ENCODE measurements around the gene GPM6B.

Gene GPM6B

DNA sequence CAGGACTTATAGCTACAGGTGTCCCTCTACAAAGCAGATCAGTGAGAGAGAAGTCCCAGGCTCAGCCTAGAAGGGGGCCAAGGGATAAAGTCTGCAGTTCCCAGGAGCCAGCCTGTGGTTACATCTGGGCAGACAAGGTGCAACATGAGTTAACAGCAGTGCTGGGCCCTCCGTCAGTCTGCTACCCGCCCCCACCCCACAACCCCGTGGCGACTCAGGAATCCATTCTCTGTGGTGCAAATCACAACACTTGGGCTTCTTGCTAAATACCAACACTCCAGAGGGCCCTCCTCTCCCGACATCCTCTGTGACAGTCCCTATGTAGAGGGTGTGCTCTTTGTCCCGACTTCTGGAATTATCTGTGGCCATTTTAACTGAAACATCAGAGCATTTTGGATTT lies 13.8 kb downstream of the GPM6B start:
- no peak overlapping the region for H3K27ac ChIP-seq
- TF ChIP-seq ZFX (IDR thresholded peaks at IDR 0.05) = no peak
- TF ChIP-seq, protein P1, sequence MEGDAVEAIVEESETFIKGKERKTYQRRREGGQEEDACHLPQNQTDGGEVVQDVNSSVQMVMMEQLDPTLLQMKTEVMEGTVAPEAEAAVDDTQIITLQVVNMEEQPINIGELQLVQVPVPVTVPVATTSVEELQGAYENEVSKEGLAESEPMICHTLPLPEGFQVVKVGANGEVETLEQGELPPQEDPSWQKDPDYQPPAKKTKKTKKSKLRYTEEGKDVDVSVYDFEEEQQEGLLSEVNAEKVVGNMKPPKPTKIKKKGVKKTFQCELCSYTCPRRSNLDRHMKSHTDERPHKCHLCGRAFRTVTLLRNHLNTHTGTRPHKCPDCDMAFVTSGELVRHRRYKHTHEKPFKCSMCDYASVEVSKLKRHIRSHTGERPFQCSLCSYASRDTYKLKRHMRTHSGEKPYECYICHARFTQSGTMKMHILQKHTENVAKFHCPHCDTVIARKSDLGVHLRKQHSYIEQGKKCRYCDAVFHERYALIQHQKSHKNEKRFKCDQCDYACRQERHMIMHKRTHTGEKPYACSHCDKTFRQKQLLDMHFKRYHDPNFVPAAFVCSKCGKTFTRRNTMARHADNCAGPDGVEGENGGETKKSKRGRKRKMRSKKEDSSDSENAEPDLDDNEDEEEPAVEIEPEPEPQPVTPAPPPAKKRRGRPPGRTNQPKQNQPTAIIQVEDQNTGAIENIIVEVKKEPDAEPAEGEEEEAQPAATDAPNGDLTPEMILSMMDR (conservative IDR thresholded peaks at IDR 0.05) = no peak

DNA sequence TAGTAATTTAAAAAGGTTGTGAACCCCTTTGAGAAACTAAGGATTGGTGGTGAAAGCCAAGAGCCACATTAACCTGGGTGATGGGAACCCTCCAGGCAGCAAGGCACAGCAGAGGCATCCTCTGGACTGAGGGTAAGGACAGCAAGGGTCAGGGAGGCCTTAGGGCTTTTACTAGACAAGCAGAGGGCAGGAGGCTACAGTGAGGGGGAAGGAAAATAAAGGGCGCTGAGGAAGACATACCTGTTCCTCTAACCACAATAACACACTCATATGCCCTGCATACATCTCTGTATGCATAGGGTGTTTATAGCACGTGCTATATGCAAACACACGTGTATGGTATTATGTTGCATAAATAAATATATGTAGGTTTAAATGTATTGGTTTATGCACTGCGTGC lies 18.7 kb downstream of the GPM6B start:
- TF ChIP-seq ZFX (IDR thresholded peaks at IDR 0.05) = no peak
- TF ChIP-seq, protein P1 (conservative IDR thresholded peaks at IDR 0.05) = no peak
- H3K27ac ChIP-seq = no peak overlapping the region

DNA sequence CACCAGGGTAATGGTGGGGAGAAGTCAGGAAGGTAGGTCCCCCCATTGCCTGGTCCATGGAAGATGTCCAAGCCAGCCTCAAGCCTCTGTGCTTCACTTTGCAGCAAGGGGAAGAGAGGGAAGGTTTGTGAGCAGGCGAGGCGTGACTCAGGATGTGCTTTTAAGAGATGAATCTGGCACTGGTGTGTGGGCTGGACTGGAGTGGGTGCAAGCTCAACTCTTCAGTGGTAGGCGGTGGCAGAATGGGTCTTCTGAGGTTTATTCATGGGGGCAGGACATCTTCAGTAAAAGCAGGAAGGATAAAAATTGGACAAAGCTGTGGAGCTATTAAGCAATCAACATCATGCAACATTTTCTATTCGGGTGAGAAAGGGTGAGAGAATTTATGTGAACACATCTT lies 19.4 kb downstream of the GPM6B start:
- no peak for TF ChIP-seq ZFX (IDR thresholded peaks at IDR 0.05)
- TF ChIP-seq, protein P1 (conservative IDR thresholded peaks at IDR 0.05) = no peak
- no peak overlapping the region for H3K27ac ChIP-seq

DNA sequence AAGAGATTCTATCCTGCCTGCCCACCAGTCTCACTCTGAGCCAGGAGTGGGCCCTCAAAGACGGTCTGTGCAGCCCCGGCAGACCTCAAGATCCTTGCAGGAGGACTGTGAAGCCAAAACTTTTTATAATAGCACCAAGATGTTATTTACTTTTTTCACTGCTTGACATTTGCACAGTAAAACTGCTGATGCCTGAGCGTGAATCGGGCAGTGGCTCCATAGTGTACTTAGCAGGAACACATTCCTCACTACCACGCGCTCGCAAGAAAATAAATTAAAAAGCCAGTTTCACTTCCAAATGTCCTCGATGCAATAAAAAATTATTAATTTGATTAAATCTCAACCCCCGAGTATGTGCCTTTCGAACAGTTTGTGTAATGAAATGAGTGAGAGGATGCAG lies 22.5 kb downstream of the GPM6B start:
- no peak overlapping the region for H3K27ac ChIP-seq
- no peak for TF ChIP-seq ZFX (IDR thresholded peaks at IDR 0.05)
- TF ChIP-seq, protein P1 (conservative IDR thresholded peaks at IDR 0.05) = no peak

DNA sequence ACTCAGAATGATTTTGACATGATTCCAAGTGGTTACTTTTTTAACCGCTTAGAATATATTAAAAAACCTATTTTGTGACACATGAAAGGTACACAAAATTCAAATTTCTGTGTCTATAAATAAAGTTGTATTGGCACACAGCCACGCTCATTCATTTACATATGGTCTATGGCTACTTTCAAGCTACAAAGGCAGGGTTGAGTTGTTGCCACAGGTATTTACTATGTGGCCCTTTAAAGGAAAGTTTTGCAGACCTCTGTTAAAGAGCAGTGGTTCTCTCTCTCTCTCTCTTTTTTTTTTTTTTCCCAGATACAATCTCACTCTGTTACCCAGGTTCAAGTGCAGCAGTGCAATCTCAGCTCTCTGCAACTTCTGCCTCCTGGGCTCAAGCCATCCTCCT lies 23.0 kb downstream of the GPM6B start:
- TF ChIP-seq, protein P1 (conservative IDR thresholded peaks at IDR 0.05) = no peak
- no peak for TF ChIP-seq ZFX (IDR thresholded peaks at IDR 0.05)
- H3K27ac ChIP-seq = no peak overlapping the region

DNA sequence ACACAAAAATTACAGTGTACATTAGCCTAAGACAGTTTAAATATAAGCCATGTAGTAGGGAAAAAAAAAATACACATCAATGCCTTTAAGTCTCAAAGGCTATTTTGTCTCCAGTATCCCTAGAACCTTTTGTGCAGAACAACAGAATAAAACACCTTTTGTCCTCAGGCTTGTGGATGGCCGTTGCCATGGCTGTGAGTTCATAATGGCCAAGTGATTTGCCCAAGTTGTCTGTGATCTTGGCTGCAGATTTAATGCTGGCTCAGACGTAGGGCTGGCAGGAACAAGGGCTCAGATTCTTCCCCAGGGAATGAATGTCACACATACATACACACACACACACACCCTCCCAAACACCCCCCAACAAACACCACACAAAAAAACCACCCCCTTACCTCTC lies 25.3 kb downstream of the GPM6B start:
- TF ChIP-seq ZFX (IDR thresholded peaks at IDR 0.05) = no peak
- TF ChIP-seq, protein P1 (conservative IDR thresholded peaks at IDR 0.05) = no peak
- H3K27ac ChIP-seq = no peak overlapping the region

DNA sequence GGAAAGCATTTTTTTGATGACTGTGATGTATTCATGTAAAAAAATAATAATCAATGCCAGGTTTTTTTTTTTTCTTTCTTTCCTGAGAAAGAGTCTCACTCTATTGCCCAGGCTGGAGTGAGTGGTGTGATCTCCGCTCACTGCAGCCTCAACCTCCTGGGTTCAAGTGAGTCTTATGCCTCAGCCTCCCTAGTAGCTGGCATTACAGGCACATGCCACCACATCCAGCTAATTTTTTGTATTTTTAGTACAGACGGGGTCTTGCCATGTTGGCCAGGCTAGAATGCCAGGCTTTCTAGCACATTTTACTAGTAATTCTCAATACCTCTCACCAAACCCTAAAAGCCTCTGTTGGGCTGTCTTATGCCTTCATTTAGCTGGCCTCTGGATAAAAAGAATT lies 25.7 kb downstream of the GPM6B start:
- TF ChIP-seq, protein P1 (conservative IDR thresholded peaks at IDR 0.05) = no peak
- no peak for TF ChIP-seq ZFX (IDR thresholded peaks at IDR 0.05)
- H3K27ac ChIP-seq = no peak overlapping the region

Measured in C4-2B (cell line).